Kidney (tissue), 14 donors: ENCODE measurements around the gene ZBTB21. TPM values are rescaled to one million over a fixed set of nuclear protein-coding genes. Genes with fewer than 3 reads are reported as not detected.

Experiments used
- DNase-seq, 5 donors: peaks; one replicate each; pipeline ENCODE4 v3.0.0-alpha.2; 2013 to 2020
- FAIRE-seq: peaks from 2 replicates; lab custom pipeline; 2012; peaks lifted over from hg19 to GRCh38; lab: Jason Lieb, UNC
- H3K27ac ChIP-seq, 2 donors: one replicate each; pipeline ENCODE4 v1.7.0; 2013; ENCODE audit warnings: low read depth in 2 of 2, low read length in 2 of 2, inconsistent platforms in 1 of 2
- H3K27me3 ChIP-seq: one replicate; pipeline ENCODE4 v1.7.1; 2013; ENCODE audit warnings: low read length, inconsistent platforms; ENCODE audit not compliant: control insufficient read depth, insufficient read depth
- H3K36me3 ChIP-seq, 3 donors: one replicate each; pipeline versions ENCODE4 v1.7.0 to v1.7.1; 2013; ENCODE audit warnings: low read length in 3 of 3, control low read depth in 1 of 3, inconsistent platforms in 1 of 3; ENCODE audit not compliant: insufficient read depth in 3 of 3, control insufficient read depth in 2 of 3
- H3K4me1 ChIP-seq, 3 donors: one replicate each; pipeline versions ENCODE4 v1.7.0 to v1.7.1; 2013; ENCODE audit warnings: low read length in 3 of 3, inconsistent platforms in 1 of 3, low read depth in 1 of 3; ENCODE audit not compliant: control insufficient read depth in 2 of 3, insufficient read depth in 2 of 3
- H3K4me3 ChIP-seq, 3 donors: one replicate each; pipeline versions ENCODE4 v1.7.0 to v1.8.1; 2013; ENCODE audit warnings: low read length in 3 of 3, control low read depth in 1 of 3, inconsistent platforms in 1 of 3
- H3K9ac ChIP-seq, 3 donors: one replicate each; pipeline versions ENCODE4 v1.7.0 to v1.7.1; 2013; ENCODE audit warnings: low read length in 3 of 3, control low read depth in 1 of 3, inconsistent platforms in 1 of 3
- H3K9me3 ChIP-seq, 3 donors: one replicate each; pipeline versions ENCODE4 v1.7.0 to v1.7.1; 2013; ENCODE audit warnings: low read length in 3 of 3, control low read depth in 1 of 3, inconsistent platforms in 1 of 3; ENCODE audit not compliant: control insufficient read depth in 2 of 3, insufficient read depth in 1 of 3
- CTCF ChIP-seq: IDR thresholded peaks from 3 replicates; pipeline ENCODE4 v1.5.1; 2012; ENCODE audit warnings: mild to moderate bottlenecking, moderate library complexity, borderline replicate concordance; ENCODE audit not compliant: insufficient read depth; ENCODE audit errors: extremely low read depth
- intact Hi-C: fragments of 100-400 bp; cut with DNase I; formaldehyde crosslinking; loops from one replicate; pipeline ENCODE4 v1.11.1; 2022
- polyA plus RNA-seq: library from polyadenylated mRNA; stranded (reverse); fragments of 350-450 nt; fragmentation: Illumina TruSeq; extraction: RNeasy Lipid Tissue Mini Kit (QIAGEN cat#74804); gene quantifications from one replicate; pipeline ENCODE4 v1.2.3, GENCODE V29; 2014; ENCODE audit warnings: low read depth, low replicate concordance; ENCODE audit not compliant: insufficient read depth
- total RNA-seq: library from RNA; stranded (reverse); fragmentation: NEBNext Ultra II Directional; extraction: Animal tissue kit (Norgen Biotek cat#: 25700); gene quantifications from one replicate; pipeline ENCODE4 v1.2.1, GENCODE V29; 2021
- donor health status: control.
- donor health status: control.
- donor health status: control.
- donor health status: control.
- donor health status: control.
- donor health status: DM: yes; HTN: yes; CAD: no.
- donor health status: Normal renal cell carcinoma (clear cell type).

ZBTB21 gene
- total and polyA plus RNA-seq, 2 donors from 2014 or later, result 2.3 to 16.0 TPM

GRCh38 chr21:41987310-41987709 lies 22.9 kb downstream of the ZBTB21 start:
- Histone ChIP-seq H3K27me3 (no peaks in the 10 kb centered on the region), H3K9ac (no peak overlapping the region), H3K9me3 (no peaks in the 10 kb centered on the region), H3K27ac (no peak overlapping the region), H3K4me1 (no peaks in the 10 kb centered on the region), H3K36me3 (peaks cover 0 to 15% (median 4%) of the 10 kb centered on the region in 3 donors), H3K4me3 (no peak overlapping the region)
- FAIRE-seq, result no peak
- no peak for TF ChIP-seq CTCF
- no peak for DNase-seq
- intact Hi-C loops, result no loop called here

GRCh38 chr21:41985662-41986416 lies 24.3 kb downstream of the ZBTB21 start:
- Histone ChIP-seq H3K9me3 (no peaks in the 10 kb centered on the region), H3K9ac (no peak overlapping the region), H3K27ac (no peak overlapping the region), H3K4me1 (no peaks in the 10 kb centered on the region), H3K4me3 (no peak overlapping the region), H3K36me3 (peaks cover 0 to 1% (median 0%) of the 10 kb centered on the region in 3 donors), H3K27me3 (no peaks in the 10 kb centered on the region)
- no peak for FAIRE-seq
- intact Hi-C loops, result no loop called here
- no peak for DNase-seq
- no peak for TF ChIP-seq CTCF

- H3K4me3 ChIP-seq, result no peak overlapping the region
- no peak overlapping the region for H3K27ac ChIP-seq
- H3K36me3 ChIP-seq, result no peaks in the 10 kb centered on the region
- DNase-seq (no peak), FAIRE-seq (no peak)
- peaks cover 0 to 5% (median 0%) of the 10 kb centered on the region in 3 donors for H3K9me3 ChIP-seq
- H3K4me1 ChIP-seq, result no peaks in the 10 kb centered on the region
- H3K9ac ChIP-seq, result no peak overlapping the region
- TF ChIP-seq CTCF, result no peak
- no peaks in the 10 kb centered on the region for H3K27me3 ChIP-seq
- intact Hi-C loops, result no loop called here
Measured at GRCh38 chr21:41983229-41983628, 26.9 kb downstream of the ZBTB21 start.
